CD4-positive, alpha-beta T cell (primary cell): ENCODE measurements around the gene AGBL1. TPM values are rescaled to one million over a fixed set of nuclear protein-coding genes. Genes with fewer than 3 reads are reported as not detected.

Experiments
- ATAC-seq: fragments of 200-7000 bp; cut with Tn5 transposase; one replicate; pipeline ENCODE4 v1.10.0; 2022; ENCODE audit warnings: mild to moderate bottlenecking; ENCODE audit not compliant: poor library complexity
- CTCF ChIA-PET: fragments of 350-600 bp; sonication (Branson Sonifier 250); formaldehyde crosslinking; loops from one replicate; lab custom pipeline; 2021; ENCODE audit warnings: antibody characterized with exemption, inconsistent platforms; lab: Charles Lee
- POLR2A ChIA-PET: fragments of 350-600 bp; sonication (Branson Sonifier 250); formaldehyde crosslinking; loops from one replicate; lab custom pipeline; 2021; ENCODE audit warnings: antibody characterized with exemption, inconsistent platforms; lab: Charles Lee
- DNase-seq, 14 experiments: peaks; one replicate each; pipeline ENCODE4 v3.0.0-alpha.2; 2013 to 2020; ENCODE audit warnings: mixed read lengths in 2 of 14
- H3K27ac ChIP-seq, 2 donors: one replicate each; pipeline versions ENCODE4 v1.5.1 to v1.7.0; 2013; ENCODE audit warnings: low read length in 2 of 2, low read depth in 1 of 2, mild to moderate bottlenecking in 1 of 2
- H3K27me3 ChIP-seq, 2 experiments: 1 replicate in 1 of 2; 2 replicates in 1 of 2; pipeline versions ENCODE4 v1.6.1 to v1.7.0; 2013; ENCODE audit warnings: low read length in 2 of 2, control low read depth in 1 of 2, mild to moderate bottlenecking in 1 of 2, moderate library complexity in 1 of 2; ENCODE audit not compliant: insufficient read depth in 2 of 2, control insufficient read depth in 1 of 2
- H3K36me3 ChIP-seq: one replicate; pipeline ENCODE4 v1.6.1; 2013; ENCODE audit warnings: low read length, control low read depth; ENCODE audit not compliant: insufficient read depth
- H3K4me1 ChIP-seq: one replicate; pipeline ENCODE4 v1.6.1; 2013; ENCODE audit warnings: low read length, control low read depth; ENCODE audit not compliant: insufficient read depth
- H3K4me3 ChIP-seq: one replicate; pipeline ENCODE4 v1.5.1; 2013; ENCODE audit warnings: mild to moderate bottlenecking, low read length, moderate library complexity
- H3K9me3 ChIP-seq, 2 experiments: 1 replicate in 1 of 2; 2 replicates in 1 of 2; pipeline versions ENCODE4 v1.6.1 to v1.7.0; 2013; ENCODE audit warnings: low read length in 2 of 2, mild to moderate bottlenecking in 2 of 2, control low read depth in 1 of 2, moderate library complexity in 1 of 2; ENCODE audit not compliant: control insufficient read depth in 1 of 2, insufficient read depth in 1 of 2
- H3K27ac Mint-ChIP-seq: one replicate; pipeline ENCODE4 v1.8.0; 2020; ENCODE audit warnings: mixed read lengths
- H3K27me3 Mint-ChIP-seq: one replicate; pipeline ENCODE4 v1.8.0; 2021; ENCODE audit warnings: mixed read lengths
- H3K36me3 Mint-ChIP-seq: one replicate; pipeline ENCODE4 v1.8.0; 2021; ENCODE audit warnings: low read depth, mixed read lengths
- H3K4me1 Mint-ChIP-seq: one replicate; pipeline ENCODE4 v1.8.0; 2021; ENCODE audit warnings: low read depth, mixed read lengths
- H3K4me3 Mint-ChIP-seq: one replicate; pipeline ENCODE4 v1.8.0; 2020; ENCODE audit warnings: mild to moderate bottlenecking, mixed read lengths
- H3K9me3 Mint-ChIP-seq: one replicate; pipeline ENCODE4 v1.8.0; 2020; ENCODE audit warnings: mixed read lengths
- CTCF ChIP-seq: fragments of 200-600 bp; IDR thresholded peaks from one replicate; pipeline ENCODE4 v1.8.0; 2022; ENCODE audit warnings: antibody characterized with exemption, mild to moderate bottlenecking
- intact Hi-C, 2 experiments: fragments of 100-400 bp; cut with DNase I in 1 of 2; cut with micrococcal nuclease in 1 of 2; formaldehyde crosslinking; loops; one replicate each; pipeline versions ENCODE4 v1.15.1 to v1.9.0; 2023 to 2025; cut with DNase I, micrococcal nuclease
- total RNA-seq, 174 experiments: library from RNA in 2 of 174; stranded (reverse) in 2 of 174; gene quantifications; one replicate each; pipeline ENCODE4 v1.2.3 and lab custom pipeline; 2021 to 2026

AGBL1 gene
- total RNA-seq, 2 experiments from 2014 or later: not detected

GRCh38 chr15:86591158-86591557 is 511.5 kb downstream of the AGBL1 start:
- H3K36me3 Mint-ChIP-seq: no peaks in the 10 kb centered on the region
- H3K4me3 Mint-ChIP-seq: no peak overlapping the region
- H3K4me1 Mint-ChIP-seq: no peaks in the 10 kb centered on the region
- H3K9me3 ChIP-seq: peaks cover 3 to 4% of the 10 kb centered on the region in 2 experiments
- ChIA-PET CTCF (no interaction called here), POLR2A (no interaction called here)
- intact Hi-C loops: no loop called here
- no peak overlapping the region for H3K27ac ChIP-seq
- no peaks in the 10 kb centered on the region for H3K36me3 ChIP-seq
- no peak for DNase-seq
- TF ChIP-seq CTCF: no peak
- no peak overlapping the region for H3K4me3 ChIP-seq
- no peak for ATAC-seq
- no peaks in the 10 kb centered on the region for H3K27me3 Mint-ChIP-seq
- peaks cover 3% of the 10 kb centered on the region for H3K9me3 Mint-ChIP-seq
- no peaks in the 10 kb centered on the region for H3K27me3 ChIP-seq
- H3K4me1 ChIP-seq: no peaks in the 10 kb centered on the region
- H3K27ac Mint-ChIP-seq: no peak overlapping the region

- Histone ChIP-seq H3K4me1 (no peaks in the 10 kb centered on the region), H3K27me3 (no peaks in the 10 kb centered on the region), H3K9me3 (peaks cover 3 to 4% of the 10 kb centered on the region in 2 experiments), H3K27ac (no peak overlapping the region), H3K36me3 (no peaks in the 10 kb centered on the region), H3K4me3 (no peak overlapping the region)
- H3K4me3 Mint-ChIP-seq: no peak overlapping the region
- ChIA-PET CTCF (no interaction called here), POLR2A (no interaction called here)
- DNase-seq (no peak), ATAC-seq (no peak)
- no peak for TF ChIP-seq CTCF
- H3K4me1 Mint-ChIP-seq: no peaks in the 10 kb centered on the region
- no peaks in the 10 kb centered on the region for H3K27me3 Mint-ChIP-seq
- intact Hi-C loops: no loop called here
- peaks cover 3% of the 10 kb centered on the region for H3K9me3 Mint-ChIP-seq
- no peaks in the 10 kb centered on the region for H3K36me3 Mint-ChIP-seq
- no peak overlapping the region for H3K27ac Mint-ChIP-seq
Measured at GRCh38 chr15:86591994-86592735, 512.5 kb downstream of the AGBL1 start.

DNA sequence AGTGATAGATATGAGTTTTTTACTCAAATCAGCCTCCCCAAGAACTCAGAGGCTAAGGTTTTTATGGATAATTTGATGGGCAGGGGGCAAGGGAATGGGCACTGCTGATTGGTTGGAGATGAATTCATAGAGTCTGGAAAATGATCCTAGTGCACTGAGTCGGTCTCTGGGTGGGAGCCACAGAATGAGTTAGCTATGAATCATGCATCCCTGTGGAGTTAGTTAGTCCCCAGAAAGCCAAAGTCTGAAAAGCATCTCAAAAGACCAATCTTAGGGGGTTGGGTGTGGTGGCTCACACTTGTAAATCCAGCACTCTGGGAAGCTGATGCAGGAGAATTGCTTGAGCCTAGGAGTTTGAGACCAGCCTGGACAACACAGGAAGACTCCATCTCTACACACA is 516.1 kb downstream of the AGBL1 start:
- ChIA-PET POLR2A (no interaction called here), CTCF (no interaction called here)
- ATAC-seq (no peak), DNase-seq (no peak)
- Histone ChIP-seq H3K4me3 (no peak overlapping the region), H3K9me3 (peaks cover 0 to 3% of the 10 kb centered on the region in 2 experiments), H3K36me3 (no peaks in the 10 kb centered on the region), H3K4me1 (no peaks in the 10 kb centered on the region), H3K27me3 (no peaks in the 10 kb centered on the region), H3K27ac (no peak overlapping the region)
- Mint-ChIP-seq H3K27ac (no peak overlapping the region), H3K4me1 (no peaks in the 10 kb centered on the region), H3K36me3 (no peaks in the 10 kb centered on the region), H3K9me3 (peaks cover 3% of the 10 kb centered on the region), H3K27me3 (no peaks in the 10 kb centered on the region), H3K4me3 (no peak overlapping the region)
- TF ChIP-seq CTCF: no peak
- intact Hi-C loops: no loop called here
